HG02642 (cell line): ENCODE results near the gene ITSN2.
A peak's percentile ranks its signal among the peaks of the same experiment; 100 is the strongest.

ENCODE experiments used
- ATAC-seq: cut with Tn5 transposase; IDR thresholded peaks from one replicate; pipeline ENCODE4 v1.9.1; 2021; ENCODE audit warnings: mild to moderate bottlenecking; ENCODE audit not compliant: unreplicated experiment, poor library complexity

ITSN2 gene

DNA sequence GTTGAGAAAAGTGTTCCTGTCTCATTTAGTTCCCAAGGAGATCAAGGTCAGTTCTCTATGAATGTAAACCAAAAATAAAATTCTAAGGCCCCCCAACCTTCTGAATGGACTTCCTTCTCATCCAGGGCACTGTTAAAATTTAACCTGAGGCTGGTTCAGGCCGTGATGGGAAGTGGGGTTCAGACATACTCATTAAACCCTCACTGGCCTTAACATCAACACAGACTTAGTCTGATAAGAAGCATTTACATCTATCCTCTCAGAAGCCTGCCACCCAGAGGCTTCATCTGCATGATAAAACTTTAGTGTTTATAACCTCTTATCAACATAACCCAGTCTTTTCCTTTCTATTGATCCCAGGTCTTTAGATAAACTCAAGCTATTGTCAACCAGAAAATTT, 22.4 kb downstream of the ITSN2 start:
- ATAC-seq = no peak

DNA sequence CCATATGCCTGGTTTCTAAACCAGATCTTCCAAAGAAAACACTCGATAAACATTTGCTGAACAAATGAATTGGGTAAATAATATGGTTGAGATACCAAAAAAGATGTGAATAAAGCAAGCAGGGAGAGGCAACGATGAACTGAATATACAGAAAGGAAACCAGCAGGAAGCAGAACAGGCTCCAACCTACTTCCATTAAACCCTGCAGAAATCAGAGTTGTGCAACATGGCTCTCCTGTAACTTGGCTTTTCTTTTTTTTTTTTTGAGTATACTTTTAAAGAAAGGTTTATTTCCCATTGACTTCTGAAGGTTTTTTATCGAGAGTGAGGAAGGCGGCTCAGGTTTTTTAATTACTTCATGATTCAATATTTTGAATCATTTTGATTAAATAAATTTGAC, 23.5 kb downstream of the ITSN2 start:
- no peak for ATAC-seq

DNA sequence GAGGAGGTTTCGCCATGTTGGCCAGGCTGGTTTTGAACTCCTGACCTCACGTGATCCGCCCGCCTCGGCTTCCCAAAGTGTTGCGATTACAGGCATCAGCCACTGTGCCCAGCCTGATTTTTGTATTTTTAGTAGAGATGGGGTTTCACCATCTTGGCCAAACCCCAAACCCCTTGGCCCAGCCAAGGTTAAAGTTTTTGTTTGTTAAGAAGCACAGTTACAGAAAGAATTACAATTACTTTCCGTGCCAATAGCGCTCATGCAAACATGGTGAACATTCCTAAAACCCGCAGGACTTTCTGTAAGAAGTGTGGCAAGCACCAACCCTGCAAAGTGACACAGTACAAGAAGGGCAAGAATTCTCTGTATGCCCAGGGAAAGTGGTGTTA, 26.1 kb downstream of the ITSN2 start:
- ATAC-seq = no peak

DNA sequence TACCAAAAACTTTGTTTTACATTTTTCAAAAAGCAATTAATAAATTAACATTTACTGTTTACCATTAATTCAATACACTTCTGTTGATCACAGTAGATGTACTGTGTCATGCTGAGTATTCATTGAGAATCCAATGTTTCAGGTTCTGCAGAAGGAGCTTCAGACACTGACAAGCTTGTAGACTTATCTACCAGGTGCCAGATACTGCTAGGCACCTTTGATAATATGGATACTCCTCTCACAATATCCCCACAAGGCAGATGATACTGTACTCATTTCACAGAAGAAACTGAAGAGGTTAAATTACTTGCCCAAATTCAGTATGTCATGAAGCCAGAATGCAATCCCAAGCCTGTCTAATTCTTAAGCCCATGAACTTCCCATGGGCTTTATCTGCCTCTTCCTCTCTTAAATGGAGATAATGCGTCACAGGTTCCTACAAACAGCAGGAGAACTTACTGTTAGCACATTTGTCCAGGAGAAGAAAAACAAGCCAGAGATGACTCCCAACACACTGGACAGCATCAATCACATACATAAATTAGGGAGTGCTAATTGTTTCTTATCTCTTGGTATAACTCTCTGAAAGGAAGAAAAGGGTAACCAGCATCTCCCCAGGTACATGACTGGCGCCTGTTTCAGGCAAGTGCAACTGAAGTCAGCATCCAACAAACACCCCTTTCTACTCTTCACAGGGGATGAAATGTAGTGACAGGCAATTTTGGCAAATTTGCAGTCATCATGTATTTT, 27.4 kb downstream of the ITSN2 start:
- ATAC-seq = no peak

DNA sequence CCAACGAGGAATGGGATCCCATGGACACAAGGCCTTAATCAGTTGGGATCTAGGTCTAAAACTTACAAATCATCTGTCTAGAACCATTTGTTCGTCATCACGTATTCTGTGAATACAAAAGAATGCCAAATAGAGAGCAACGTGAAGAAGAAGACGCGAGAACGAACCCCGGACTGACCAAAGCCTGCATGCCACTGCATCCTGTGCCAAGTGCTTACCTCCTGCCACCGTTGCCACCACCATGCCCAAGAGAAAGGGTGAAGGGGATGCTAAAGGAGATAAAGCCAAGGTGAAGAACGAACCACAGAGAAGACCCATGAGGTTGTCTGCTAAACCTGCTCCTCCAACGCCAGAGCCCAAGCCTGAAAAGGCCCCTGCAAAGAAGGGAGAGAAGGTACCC, 30.2 kb downstream of the ITSN2 start:
- no peak for ATAC-seq

DNA sequence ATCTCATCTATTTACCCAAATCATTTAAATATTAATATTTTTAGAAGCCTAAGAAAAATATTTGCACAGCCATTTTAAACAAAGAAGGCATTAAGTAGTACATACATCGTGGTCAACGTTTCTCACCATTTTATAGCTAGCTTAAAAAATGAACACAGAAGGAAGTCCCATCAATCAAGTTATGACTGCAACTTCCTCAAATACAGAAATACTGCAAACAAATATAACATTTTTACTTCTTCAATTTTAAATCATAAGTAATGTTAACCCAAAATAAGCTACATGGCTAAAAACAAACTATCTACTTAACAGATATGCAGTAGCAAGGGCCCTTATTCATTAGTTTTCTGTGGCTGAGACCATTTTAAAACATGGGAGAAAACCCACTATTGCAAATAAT, 30.6 kb downstream of the ITSN2 start:
- no peak for ATAC-seq

DNA sequence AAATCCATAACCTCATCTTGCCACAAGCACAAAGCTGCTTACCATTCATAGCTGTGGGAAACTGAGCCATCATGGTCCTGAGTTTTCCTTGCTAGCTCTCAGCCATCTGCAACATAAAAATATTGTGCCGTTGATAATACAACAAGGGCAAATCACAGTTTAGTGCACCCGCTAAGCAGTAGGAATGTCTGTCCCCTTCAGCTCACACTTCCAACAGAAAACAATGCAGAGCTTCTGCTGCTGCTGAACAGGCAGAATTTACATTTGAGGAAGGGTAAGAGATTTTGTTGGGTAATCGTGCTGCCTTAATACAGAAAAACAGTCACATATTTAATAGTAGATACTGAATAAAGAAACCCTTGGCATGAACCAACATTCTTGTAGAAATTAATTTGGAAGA, 32.3 kb downstream of the ITSN2 start:
- ATAC-seq = no peak

DNA sequence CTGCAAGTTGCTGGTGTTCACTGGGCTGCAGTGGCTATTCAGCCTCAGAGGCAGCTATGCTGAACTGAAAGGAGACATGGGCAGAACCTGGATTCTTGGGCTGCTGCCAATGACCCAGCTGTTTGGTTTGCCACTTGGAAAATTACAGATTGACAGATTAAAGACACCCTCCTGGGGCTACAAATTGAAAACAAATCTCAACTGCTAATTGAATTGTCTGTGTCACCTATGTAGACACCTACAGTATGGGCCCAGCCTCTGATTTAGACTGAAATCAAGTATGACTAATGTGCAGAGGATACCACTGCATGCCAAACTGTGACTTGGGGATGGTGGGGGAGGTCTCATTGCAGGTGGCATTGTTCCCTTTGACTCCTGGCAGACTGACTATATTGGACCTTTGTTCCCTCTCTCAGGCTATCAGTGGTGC, 42.8 kb downstream of the ITSN2 start:
- ATAC-seq = no peak

DNA sequence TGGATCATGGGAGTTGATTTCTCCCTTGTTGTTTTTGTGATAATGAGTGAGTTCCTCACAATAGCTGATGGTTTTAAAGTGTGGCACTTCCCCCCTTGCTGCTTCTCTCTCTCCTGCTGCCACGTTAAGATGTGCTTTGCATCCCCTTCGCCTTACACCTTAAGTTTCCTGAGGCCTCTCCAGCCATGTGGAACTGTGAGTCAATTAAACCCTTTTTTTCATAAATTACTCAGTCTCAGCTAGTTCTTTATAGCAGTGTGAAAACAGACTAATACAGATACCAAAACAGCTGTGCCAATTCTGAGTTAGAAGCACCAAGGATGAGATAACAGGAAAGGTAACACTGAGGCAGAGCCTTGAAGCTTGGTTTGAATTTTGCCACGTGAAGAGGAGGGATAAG, 44.7 kb downstream of the ITSN2 start:
- peak; percentile 73 for ATAC-seq

DNA sequence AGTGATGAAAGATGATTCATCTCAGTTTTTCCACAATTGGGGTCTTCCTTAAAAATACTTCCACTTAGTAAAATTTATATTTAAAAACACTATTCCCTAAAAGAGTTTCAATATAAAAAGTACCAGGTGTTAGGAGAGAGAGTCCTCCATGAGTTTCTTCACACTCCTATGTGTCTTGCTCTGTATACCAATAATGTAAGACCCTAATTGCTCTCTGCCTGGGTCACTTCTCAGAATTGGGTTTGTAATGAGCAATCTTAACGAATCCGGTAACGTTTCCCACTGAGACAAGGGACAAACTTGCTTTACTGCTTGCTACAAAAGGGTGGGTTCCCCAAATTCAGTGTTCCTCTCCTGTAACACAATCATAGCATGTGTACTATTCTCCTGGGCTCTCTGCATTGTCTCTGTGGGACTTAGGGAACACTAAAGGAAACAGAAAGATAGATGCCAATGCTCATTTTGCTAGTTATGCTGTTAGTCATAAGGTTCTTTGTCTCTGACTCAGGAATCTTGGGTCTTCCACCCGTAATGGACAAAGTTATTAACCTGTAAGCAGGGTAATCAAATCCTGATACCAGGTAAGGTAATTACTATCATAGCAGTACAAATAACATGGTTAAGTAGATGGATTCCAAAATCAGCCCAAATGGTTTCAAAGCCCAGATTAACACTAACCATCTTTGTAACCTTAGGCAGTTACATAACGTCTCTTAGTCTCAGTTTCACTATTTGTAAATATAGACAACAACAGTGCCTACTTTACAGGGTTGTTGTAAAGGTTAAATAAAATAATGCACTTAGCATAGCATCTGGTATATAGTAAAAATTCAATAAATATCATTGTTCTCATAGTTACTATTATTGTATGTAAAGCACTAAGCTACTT, 46.3 kb downstream of the ITSN2 start:
- ATAC-seq = no peak

DNA sequence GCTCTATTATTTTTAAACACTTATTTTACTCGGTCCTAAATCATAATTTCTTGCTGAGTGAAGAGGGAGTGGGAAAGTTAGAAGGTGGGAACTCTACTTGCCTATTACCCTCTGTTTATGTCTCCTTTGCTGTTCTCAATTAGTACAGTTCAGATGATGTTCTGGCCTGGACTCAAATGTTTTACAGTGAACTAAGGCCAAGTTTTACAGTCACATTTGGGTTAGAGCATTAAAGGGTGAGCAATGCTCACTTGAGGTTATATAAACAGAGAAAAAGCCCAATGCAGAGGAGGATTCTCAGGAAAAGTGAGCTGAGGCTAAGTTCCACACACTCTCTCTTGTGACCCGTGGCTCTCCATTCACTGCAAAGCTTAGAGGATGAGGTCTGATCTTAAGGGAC, 52.4 kb downstream of the ITSN2 start:
- ATAC-seq = no peak

DNA sequence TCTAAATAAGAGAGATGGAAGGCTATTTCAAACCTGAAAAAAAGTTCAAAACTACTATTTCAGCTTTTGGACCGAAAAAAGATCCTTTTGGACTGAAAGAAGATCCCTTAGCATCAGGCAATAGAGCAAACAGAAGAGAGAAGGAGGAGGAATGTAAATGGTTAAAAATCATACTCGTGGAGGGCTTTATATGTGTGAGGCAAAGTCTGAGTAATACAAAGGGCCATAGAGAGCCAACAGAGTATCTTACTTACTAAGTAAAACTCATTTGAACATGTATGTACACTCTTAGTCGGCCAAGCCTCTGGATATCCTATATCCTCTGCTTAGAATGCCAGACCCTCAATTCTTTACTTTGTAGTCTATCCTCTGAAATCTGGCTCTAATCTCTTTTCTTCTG, 55.7 kb downstream of the ITSN2 start:
- no peak for ATAC-seq

DNA sequence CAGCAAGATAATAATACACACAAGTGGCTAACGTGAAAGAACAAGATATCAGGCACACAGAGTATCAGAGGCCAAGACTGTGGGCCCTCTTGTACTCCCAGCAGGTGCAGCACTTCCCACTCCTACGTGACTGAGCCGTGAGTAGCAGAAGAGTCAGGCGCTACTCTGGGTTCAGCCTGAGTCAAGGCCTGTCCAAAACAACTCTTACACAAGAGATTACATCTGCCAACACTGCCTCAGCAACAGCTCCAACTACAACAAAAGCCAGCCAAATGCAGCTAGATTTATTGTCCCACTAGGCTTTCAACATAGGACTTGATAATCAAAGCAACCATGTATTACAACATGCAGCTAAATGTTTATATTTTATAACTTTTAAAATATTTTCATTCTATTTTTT, 56.2 kb downstream of the ITSN2 start:
- ATAC-seq = no peak

DNA sequence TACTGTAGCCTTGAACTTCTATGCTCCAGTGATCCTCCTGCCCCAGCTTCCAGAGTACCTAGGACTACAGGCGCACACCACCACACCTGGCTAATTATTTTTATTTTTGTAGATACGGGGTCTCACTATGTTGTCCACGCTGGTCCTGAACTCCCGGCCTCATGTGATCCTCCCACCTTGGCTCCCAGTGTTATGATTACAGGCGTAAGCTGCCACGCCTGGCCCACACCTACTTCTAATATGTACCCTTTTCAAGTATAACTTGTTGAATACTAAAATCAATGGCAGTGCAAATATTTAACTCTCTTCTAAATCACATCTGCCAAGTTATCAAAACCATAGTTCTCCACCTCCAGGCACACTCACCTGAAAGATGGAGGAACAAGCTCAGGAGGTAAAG, 58.7 kb downstream of the ITSN2 start:
- no peak for ATAC-seq

DNA sequence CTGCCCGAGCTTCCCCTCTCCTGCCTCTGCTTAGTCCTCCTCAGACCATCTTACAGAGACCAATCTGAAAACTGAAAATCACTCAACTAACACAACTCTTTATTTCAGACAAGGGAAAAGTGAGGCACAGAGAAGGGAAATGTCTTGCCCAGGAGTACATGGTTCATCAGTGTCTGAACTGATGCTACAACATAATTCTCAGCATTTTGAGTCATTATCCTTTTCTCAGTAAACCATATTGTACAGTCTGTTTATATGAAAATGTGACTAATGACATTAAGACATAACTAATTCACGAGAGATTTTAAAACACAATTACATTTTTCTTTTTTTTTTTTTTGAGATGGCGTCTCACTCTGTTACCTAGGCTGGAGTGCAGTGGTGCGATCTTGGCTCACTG, 62.7 kb downstream of the ITSN2 start:
- no peak for ATAC-seq

DNA sequence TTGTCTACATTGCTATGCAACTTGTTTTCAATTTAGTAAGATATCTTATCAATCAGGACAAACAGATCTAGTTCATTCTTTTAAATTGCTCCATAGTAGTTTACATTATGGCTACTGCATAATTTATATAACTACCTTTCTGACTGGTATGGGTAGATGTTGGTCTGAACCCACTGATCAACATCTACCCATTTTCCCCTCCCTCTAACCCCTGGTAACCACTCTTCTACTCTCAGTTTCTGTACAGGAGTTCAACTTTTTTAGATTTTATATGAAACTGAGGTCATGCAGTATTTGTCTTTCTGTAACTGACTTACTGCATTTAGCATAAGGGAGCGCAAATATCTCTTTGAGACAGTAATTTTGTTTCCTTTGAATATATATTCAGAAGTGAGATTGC, 73.2 kb downstream of the ITSN2 start:
- no peak for ATAC-seq

DNA sequence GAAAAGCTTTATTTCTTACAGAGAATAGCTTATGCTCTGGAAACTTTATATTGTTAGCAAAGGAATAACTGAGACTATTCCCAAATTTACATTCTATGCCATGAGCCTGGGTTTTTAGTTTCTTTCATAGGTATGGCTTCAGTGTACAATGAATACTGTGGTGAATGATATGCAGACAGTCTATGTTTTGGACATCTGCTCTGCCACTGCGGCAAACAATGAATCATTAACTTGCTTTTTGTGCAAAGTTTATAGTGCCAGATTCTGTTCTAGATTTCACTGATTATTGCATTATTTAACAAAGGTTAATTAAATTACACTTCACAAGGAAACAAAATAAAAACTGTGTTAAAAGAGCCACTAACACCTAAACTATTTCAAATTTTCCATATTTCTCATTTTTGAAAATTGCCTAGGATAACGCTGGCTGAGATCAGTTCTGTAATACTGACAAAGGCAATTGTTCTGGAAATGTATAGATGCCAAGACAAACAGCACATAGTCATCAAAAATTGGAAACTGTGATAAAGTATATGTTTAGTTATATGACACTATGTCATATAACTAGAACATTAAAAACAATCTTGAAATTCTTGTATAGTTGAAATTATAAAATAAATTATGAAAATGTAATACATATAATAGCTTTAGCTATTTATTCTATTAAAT, 74.7 kb downstream of the ITSN2 start:
- ATAC-seq = no peak

DNA sequence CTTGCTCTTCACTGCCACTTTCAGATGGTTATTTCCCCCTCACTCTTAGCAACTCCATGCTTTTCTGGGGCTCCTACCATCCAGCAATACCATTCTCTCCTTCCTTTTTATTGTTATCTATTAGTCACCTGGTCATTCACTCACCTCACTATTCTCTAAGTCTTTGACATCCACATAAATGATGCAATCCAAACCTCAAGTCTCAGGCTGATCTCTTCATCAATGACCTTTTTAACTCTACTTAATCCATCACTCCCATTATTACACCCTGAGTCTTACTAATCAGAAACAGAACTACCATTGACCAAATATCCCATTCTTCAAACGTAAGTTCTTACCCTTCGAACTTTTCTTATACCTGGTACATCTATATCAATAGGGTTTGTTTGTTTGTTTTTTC, 79.7 kb downstream of the ITSN2 start:
- no peak for ATAC-seq

DNA sequence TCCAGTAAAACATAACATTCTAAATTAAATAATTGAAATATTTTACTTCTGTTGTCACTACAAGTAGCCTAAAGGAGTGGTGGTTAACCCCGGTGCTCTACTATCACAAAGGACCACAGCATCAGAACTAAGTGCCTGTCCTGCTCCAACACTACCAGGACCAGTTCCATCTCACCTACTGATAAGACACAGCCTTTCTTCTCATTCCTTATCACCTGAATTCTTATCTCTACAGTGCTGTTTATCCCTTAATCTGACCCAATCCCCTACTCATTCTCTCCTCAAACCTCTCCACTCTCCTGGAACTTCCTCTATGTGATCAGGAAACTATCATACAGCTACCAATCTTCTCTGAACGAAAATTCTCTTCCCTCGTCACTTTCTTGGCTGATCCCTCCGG, 80.2 kb downstream of the ITSN2 start:
- no peak for ATAC-seq

DNA sequence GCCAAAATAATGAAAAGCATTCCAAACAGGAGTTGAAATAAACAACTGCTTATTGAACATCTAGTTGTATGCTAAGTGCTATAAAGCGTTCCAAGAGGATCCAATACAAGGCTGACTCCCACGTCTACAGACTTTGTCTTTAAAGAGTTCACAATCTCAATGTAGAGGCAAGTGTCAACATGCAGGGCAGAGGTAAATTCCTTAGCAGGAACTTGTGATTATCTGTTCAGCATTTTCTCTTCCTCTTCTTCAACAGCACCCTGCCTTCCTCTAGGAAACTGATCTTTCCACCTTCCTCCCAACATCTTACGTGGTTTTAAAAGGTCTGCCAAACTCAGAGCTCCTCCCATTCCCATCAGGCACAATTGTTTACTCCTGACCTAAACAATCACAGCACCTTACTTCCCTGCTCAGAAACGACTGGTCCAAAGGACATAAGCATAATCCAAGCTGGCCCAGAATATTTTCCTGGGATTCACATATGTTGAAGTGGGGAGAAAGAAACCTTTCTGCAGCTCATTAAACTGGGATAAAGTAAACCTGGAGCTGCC, 83.9 kb downstream of the ITSN2 start:
- ATAC-seq = no peak

DNA sequence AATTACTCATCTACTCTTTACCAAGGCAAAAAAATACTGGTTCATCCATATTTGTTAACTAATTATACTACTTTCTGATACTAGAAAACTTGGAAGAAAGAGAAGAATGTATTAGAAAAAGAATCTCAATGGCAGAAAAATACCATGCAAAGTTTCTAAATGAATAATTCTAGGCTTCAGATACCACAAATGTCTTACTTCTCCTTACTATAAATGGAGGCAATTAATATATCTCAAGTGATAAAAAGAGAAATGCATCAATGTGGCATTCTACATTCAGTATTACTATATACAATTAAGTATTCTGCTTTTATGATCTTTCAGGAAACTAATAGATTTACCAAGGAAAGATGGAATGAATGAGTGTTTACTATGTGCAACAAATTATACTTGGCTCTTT, 85.5 kb downstream of the ITSN2 start:
- no peak for ATAC-seq
